GM12878 (cell line): ENCODE measurements around the gene LDOC1. TPM values are rescaled to one million over a fixed set of nuclear protein-coding genes. Genes with fewer than 3 reads are reported as not detected.

Source experiments
- ATAC-seq: fragments of 200-7000 bp; cut with Tn5 transposase; 3 replicates; pipeline ENCODE4 v1.9.1; 2020; ENCODE audit warnings: mild to moderate bottlenecking, moderate library complexity
- BruUV-seq: library from RNA; stranded (reverse); fragments of 400-500 nt; replicated peaks from 2 replicates; lab custom pipeline; 2021; lab: Mats Ljungman, UMichigan
- CTCF ChIA-PET: fragments of 300-600 bp; sonication (Branson Sonifier 250); formaldehyde crosslinking; extraction: SDS; loops from one replicate; lab custom pipeline; 2021; ENCODE audit warnings: inconsistent platforms; lab: Yijun Ruan, JAX
- POLR2A ChIA-PET: fragments of 350-600 bp; formaldehyde crosslinking; extraction: SDS; loops from one replicate; lab custom pipeline; 2021; ENCODE audit warnings: inconsistent platforms; lab: Charles Lee
- RAD21 ChIA-PET: fragments of 300-600 bp; sonication (Branson Sonifier 250); formaldehyde crosslinking; loops from one replicate; lab custom pipeline; 2023; ENCODE audit warnings: antibody characterized with exemption; ENCODE audit not compliant: unreplicated experiment; lab: Charles Lee
- SMC1A ChIA-PET: fragments of 300-600 bp; sonication (Branson Sonifier 250); formaldehyde crosslinking; loops from one replicate; lab custom pipeline; 2023; ENCODE audit not compliant: unreplicated experiment, uncharacterized antibody; lab: Charles Lee
- DNase-seq: peaks from one replicate; pipeline ENCODE4 v3.0.0-alpha.2; 2011; ENCODE audit warnings: low read depth, low spot score
- FAIRE-seq: peaks from 3 replicates; lab custom pipeline; 2011; peaks lifted over from hg19 to GRCh38; lab: Jason Lieb, UNC
- H2AFZ ChIP-seq: 2 replicates; pipeline ENCODE4 v1.6.0; 2011; ENCODE audit warnings: low read depth, low read length, control low read depth; ENCODE audit not compliant: control insufficient read depth
- H3K27ac ChIP-seq: 2 replicates; pipeline ENCODE4 v1.5.1; 2011; ENCODE audit warnings: control low read depth; ENCODE audit not compliant: control insufficient read depth, insufficient read depth
- H3K27me3 ChIP-seq, 2 experiments: replicated peaks in 1 of 2; 2 replicates each; pipeline versions ENCODE4 v1.6.0 to v1.6.1; 2011; ENCODE audit warnings: low read length in 1 of 2; ENCODE audit not compliant: control insufficient read depth in 2 of 2, insufficient read depth in 2 of 2
- H3K36me3 ChIP-seq, 2 experiments: 2 replicates each; pipeline ENCODE4 v1.5.1; 2011; ENCODE audit warnings: low read length in 1 of 2; ENCODE audit not compliant: control insufficient read depth in 2 of 2, insufficient read depth in 2 of 2
- H3K4me1 ChIP-seq: 2 replicates; pipeline ENCODE4 v1.6.1; 2011; ENCODE audit warnings: mild to moderate bottlenecking, low read length, moderate library complexity, mixed read lengths; ENCODE audit not compliant: control insufficient read depth, insufficient read depth
- H3K4me2 ChIP-seq: 2 replicates; pipeline ENCODE4 v1.6.0; 2011; ENCODE audit warnings: control low read depth; ENCODE audit not compliant: control insufficient read depth, insufficient read depth
- H3K4me3 ChIP-seq: fragments of 200-600 bp; sonication (generic); 2 replicates; pipeline ENCODE4 v1.5.1; 2016
- H3K79me2 ChIP-seq: 2 replicates; pipeline ENCODE4 v1.6.0; 2011; ENCODE audit warnings: low read length; ENCODE audit not compliant: control insufficient read depth, insufficient read depth
- H3K9ac ChIP-seq: 2 replicates; pipeline ENCODE4 v1.8.0; 2011; ENCODE audit warnings: low read length, control low read depth, mixed read lengths; ENCODE audit not compliant: control insufficient read depth, insufficient read depth
- H3K9me3 ChIP-seq: replicated peaks from 3 replicates; pipeline ENCODE4 v1.5.1; 2011; ENCODE audit warnings: mild to moderate bottlenecking, low read length; ENCODE audit not compliant: control insufficient read depth, insufficient read depth
- H4K20me1 ChIP-seq: 2 replicates; pipeline ENCODE4 v1.6.0; 2011; ENCODE audit not compliant: control insufficient read depth, insufficient read depth
- BACH1 ChIP-seq: fragments of 450-650 bp; IDR thresholded peaks from 2 replicates; pipeline ENCODE4 v1.6.1; 2017; ENCODE audit warnings: mild to moderate bottlenecking, borderline replicate concordance
- CEBPB ChIP-seq, 2 experiments: fragments of 150-350 bp in 1 of 2; IDR thresholded peaks; 2 replicates each; pipeline ENCODE4 v1.6.1; 2012 to 2014; ENCODE audit warnings: low read depth in 2 of 2, low read length in 2 of 2, borderline replicate concordance in 1 of 2, inconsistent platforms in 1 of 2
- CHD2 ChIP-seq: IDR thresholded peaks from 2 replicates; pipeline ENCODE4 v1.6.1; 2011; ENCODE audit warnings: low read depth, low read length, improper control_type of control experiment, borderline replicate concordance
- IRF5 ChIP-seq: fragments of 450-650 bp; IDR thresholded peaks from 2 replicates; pipeline ENCODE4 v1.6.1; 2017; ENCODE audit warnings: borderline replicate concordance
- NFXL1 ChIP-seq: fragments of 450-650 bp; IDR thresholded peaks from 2 replicates; pipeline ENCODE4 v1.6.1; 2017; ENCODE audit warnings: antibody characterized with exemption, mild to moderate bottlenecking, borderline replicate concordance
- RB1 ChIP-seq: fragments of 450-650 bp; formaldehyde crosslinking; IDR thresholded peaks from 2 replicates; pipeline ENCODE4 v1.6.1; 2017; ENCODE audit warnings: mild to moderate bottlenecking, borderline replicate concordance
- STAT3 ChIP-seq: IDR thresholded peaks from 2 replicates; pipeline ENCODE4 v1.6.1; 2011; ENCODE audit warnings: low read depth, low read length, improper control_type of control experiment
- TBL1XR1 ChIP-seq: IDR thresholded peaks from 2 replicates; pipeline ENCODE4 v1.6.1; 2012; ENCODE audit warnings: low read depth, low read length, improper control_type of control experiment
- WGBS: methylation state at CpG from one replicate; pipeline ENCODE4 v1.1.6; 2016; ENCODE audit warnings: low lambda C conversion rate; ENCODE audit not compliant: insufficient replicate concordance, insufficient coverage; ENCODE audit errors: missing lambda C conversion rate; 5-methylcytosine and 5-hydroxymethylcytosine counted together
- in situ Hi-C: fragments of 300-500 bp; cut with MboI; formaldehyde crosslinking; loops from 9 replicates; pipeline ENCODE4 v1.14.3; 2018; ENCODE audit warnings: mixed read lengths
- intact Hi-C: fragments of 100-400 bp; cut with micrococcal nuclease; formaldehyde crosslinking; loops from one replicate; pipeline ENCODE4 v1.14.2; 2022; ENCODE audit not compliant: unreplicated experiment
- polyA plus RNA-seq, 11 experiments: library from polyadenylated mRNA; depleted of rRNA in 4 of 11; unstranded in 6 of 11; stranded (reverse) in 5 of 11; fragments of >200 nt; fragmentation: Nextera tagmentation in 4 of 11; fragmentation: Illumina TruSeq in 1 of 11; extraction: Ambion mirVana in 4 of 11; extraction: Trizol in 1 of 11; gene quantifications; 1 replicate in 1 of 11; 2 replicates in 10 of 11; pipeline versions ENCODE4 v1.2.1 to v1.2.3, GENCODE V29; 2011 to 2016; ENCODE audit warnings: inconsistent platforms in 2 of 11, missing spikeins in 2 of 11, low read depth in 1 of 11
- total RNA-seq, 4 experiments: library from RNA; depleted of rRNA in 3 of 4; stranded (reverse); fragments of >200 nt in 3 of 4; fragmentation: Illumina TruSeq in 1 of 4; extraction: Trizol in 1 of 4; gene quantifications; 2 replicates each; pipeline versions ENCODE4 v1.2.1 to v1.2.3, GENCODE V29; 2013 to 2021

LDOC1 gene
- total and polyA plus RNA-seq, 10 of the 15 experiments (the other 5 are each of a cell fraction or from before 2014, with no cell fraction given), result 0.04 to 0.28 (median 0.11) TPM; not detected in 7

DNA sequence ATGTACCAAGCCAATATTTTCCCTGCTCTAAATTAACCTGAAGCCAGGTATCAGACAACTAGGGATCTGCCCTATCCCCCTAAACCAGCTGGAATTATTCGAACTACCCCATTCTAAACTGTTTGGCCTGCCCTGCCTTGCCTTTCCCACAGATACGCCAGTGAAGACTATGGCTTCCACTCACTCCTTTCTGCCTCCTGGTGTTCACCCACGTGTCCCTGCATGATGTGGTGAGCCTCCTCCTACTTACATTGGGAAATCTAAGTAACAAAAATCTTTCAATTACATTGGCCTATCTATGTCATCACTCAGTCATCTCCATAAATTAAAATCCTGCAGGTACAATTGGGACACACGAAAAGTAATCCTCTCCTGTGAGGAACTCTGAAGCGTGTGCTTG, 6.1 kb upstream of the LDOC1 start:
- no peaks in the 10 kb centered on the region for H3K4me1 ChIP-seq
- no peak overlapping the region for H3K4me3 ChIP-seq

GRCh38 chrX:141180851-141181250, 3.9 kb upstream of the LDOC1 start:
- DNase-seq, result no peak
- no peak for ATAC-seq
- H3K9ac ChIP-seq, result no peak overlapping the region
- H3K27ac ChIP-seq, result no peak overlapping the region
- FAIRE-seq, result no peak
- ChIA-PET POLR2A (no interaction called here), RAD21 (no interaction called here), CTCF (no interaction called here), SMC1A (no interaction called here)
- no peaks in the 10 kb centered on the region for H3K4me1 ChIP-seq
- intact Hi-C loops (no loop called here), in situ Hi-C loops (no loop called here)
- 5% methylated on average over 7 of the region's 7 CpGs for WGBS
- H2AFZ ChIP-seq, result no peak overlapping the region
- no peaks in the 10 kb centered on the region; the same call in 2 of the 3 replicates for H3K9me3 ChIP-seq
- H4K20me1 ChIP-seq, result no peaks in the 10 kb centered on the region
- no peaks in the 10 kb centered on the region for H3K27me3 ChIP-seq
- H3K4me2 ChIP-seq, result no peak overlapping the region
- no peaks in the 10 kb centered on the region for H3K79me2 ChIP-seq
- no TSS peak for BruUV-seq
- TF ChIP-seq TBL1XR1 (no peak), RB1 (no peak), STAT3 (no peak), BACH1 (no peak), CEBPB (IDR thresholded peaks at IDR 0.05; ENCODE audit: borderline replicate concordance in 1 of 2, low read depth in 2 of 2, low read length in 2 of 2) (no peak), IRF5 (no peak), NFXL1 (no peak)
- no peaks in the 10 kb centered on the region for H3K36me3 ChIP-seq
- H3K4me3 ChIP-seq, result no peak overlapping the region

More for the DNA sequence above, 6.1 kb upstream of the LDOC1 start:
- in situ Hi-C loops (no loop called here), intact Hi-C loops (no loop called here)
- Histone ChIP-seq H3K27me3 (no peaks in the 10 kb centered on the region), H3K27ac (no peak overlapping the region), H3K36me3 (no peaks in the 10 kb centered on the region), H4K20me1 (no peaks in the 10 kb centered on the region), H2AFZ (no peak overlapping the region), H3K79me2 (no peaks in the 10 kb centered on the region), H3K9me3 (no peaks in the 10 kb centered on the region), H3K4me2 (no peak overlapping the region), H3K9ac (no peak overlapping the region)
- no TSS peak for BruUV-seq
- FAIRE-seq, result no peak
- ChIA-PET SMC1A (no interaction called here), RAD21 (no interaction called here), POLR2A (no interaction called here), CTCF (no interaction called here)
- ATAC-seq, result no peak
- no peak for DNase-seq
- no peak for TF ChIP-seq CHD2
- 10% methylated on average over 5 of the region's 5 CpGs for WGBS
